Gastroesophageal sphincter (tissue), 3 donors: Measurements from ENCODE around the gene OSGIN1.

ENCODE experiments used
- CTCF ChIP-seq, 4 experiments: fragments of 200-600 bp in 2 of 4; fragments of 450-650 bp in 2 of 4; sonication (generic) in 1 of 4; IDR thresholded peaks; one replicate each; pipeline ENCODE4 v1.5.1; 2017 to 2019; ENCODE audit warnings: antibody characterized with exemption in 4 of 4, mild to moderate bottlenecking in 2 of 4, moderate library complexity in 2 of 4
- EP300 ChIP-seq: sonication (generic); formaldehyde crosslinking; IDR thresholded peaks from one replicate; pipeline ENCODE4 v1.6.1; 2017; ENCODE audit warnings: antibody characterized with exemption, mild to moderate bottlenecking
- POLR2A ChIP-seq, 2 donors: fragments of 450-650 bp; IDR thresholded peaks; one replicate each; pipeline ENCODE4 v1.6.1; 2017; ENCODE audit warnings: antibody characterized with exemption in 2 of 2, mild to moderate bottlenecking in 2 of 2, moderate library complexity in 1 of 2

GRCh38 chr16:83935858-83936255, 17.2 kb upstream of the OSGIN1 start:
- TF ChIP-seq CTCF (IDR thresholded peaks at IDR 0.05) = no peak
- no peak for TF ChIP-seq EP300
- no peak for TF ChIP-seq POLR2A (IDR thresholded peaks at IDR 0.05)
